Activated CD4-positive, alpha-beta memory T cell treated with anti-CD3 and anti-CD28 coated beads for 36 hours (primary cell): ENCODE results near the gene SLC25A51. TPM values are rescaled to one million over a fixed set of nuclear protein-coding genes. Genes with fewer than 3 reads are reported as not detected.
"Not testable (repeated sequence)": the region's sequence is repeated elsewhere in the genome, so short reads cannot be mapped to it uniquely, and the experiment has no call there.

ENCODE experiments used
- CTCF ChIA-PET: fragments of 350-600 bp; sonication (Branson Sonifier 250); formaldehyde crosslinking; loops from one replicate; lab custom pipeline; 2021; ENCODE audit warnings: antibody characterized with exemption, inconsistent platforms; lab: Charles Lee
- POLR2A ChIA-PET: fragments of 350-600 bp; sonication (Branson Sonifier 250); formaldehyde crosslinking; loops from one replicate; lab custom pipeline; 2021; ENCODE audit warnings: antibody characterized with exemption; lab: Charles Lee
- DNase-seq: peaks from one replicate; pipeline ENCODE4 v3.0.0-alpha.2; 2020
- H3K27ac Mint-ChIP-seq: one replicate; pipeline ENCODE4 v1.8.0; 2021; ENCODE audit warnings: mixed read lengths
- H3K27me3 Mint-ChIP-seq: one replicate; pipeline ENCODE4 v1.8.0; 2021; ENCODE audit warnings: mixed read lengths
- H3K36me3 Mint-ChIP-seq: one replicate; pipeline ENCODE4 v1.8.0; 2021; ENCODE audit warnings: mixed read lengths
- H3K4me1 Mint-ChIP-seq: one replicate; pipeline ENCODE4 v1.8.0; 2021; ENCODE audit warnings: low read depth, mixed read lengths
- H3K4me3 Mint-ChIP-seq: one replicate; pipeline ENCODE4 v1.8.0; 2021; ENCODE audit warnings: mild to moderate bottlenecking, mixed read lengths
- H3K9me3 Mint-ChIP-seq: one replicate; pipeline ENCODE4 v1.8.0; 2021; ENCODE audit warnings: mixed read lengths
- intact Hi-C: fragments of 100-400 bp; cut with micrococcal nuclease; formaldehyde crosslinking; loops from one replicate; pipeline ENCODE4 v1.15.1; 2023
- total RNA-seq, 2 experiments: library from RNA; stranded (reverse); gene quantifications; one replicate each; pipeline ENCODE4 v1.2.3, GENCODE V29; 2021

Gene SLC25A51
- total RNA-seq, 2 experiments from 2014 or later: 24.0 to 25.8 TPM

DNA sequence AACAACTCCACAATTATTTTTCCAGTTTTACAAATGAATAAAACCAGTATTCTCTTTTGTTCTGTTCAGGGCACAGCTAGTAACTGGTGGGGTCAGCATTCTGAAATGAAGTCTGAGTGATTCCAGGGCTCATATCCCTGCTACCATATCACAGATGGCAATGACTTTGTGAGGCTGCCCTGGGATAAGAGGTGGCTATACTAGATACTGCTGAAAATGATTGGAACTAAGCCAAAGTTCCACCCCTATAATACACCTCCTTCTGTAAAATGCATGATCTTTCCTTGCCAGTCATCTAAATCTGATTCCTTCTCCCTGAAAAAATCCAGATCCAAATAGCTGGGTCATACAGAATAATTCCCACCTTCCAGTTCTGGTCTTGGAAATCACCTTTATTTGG is 14.4 kb downstream of the SLC25A51 start:
- CTCF ChIA-PET: no interaction called here
- DNase-seq: no peak
- Mint-ChIP-seq H3K4me1 (peaks cover 5% of the 10 kb centered on the region), H3K27me3 (no peaks in the 10 kb centered on the region), H3K4me3 (no peak overlapping the region), H3K9me3 (no peaks in the 10 kb centered on the region), H3K36me3 (peaks cover 49% of the 10 kb centered on the region), H3K27ac (no peak overlapping the region)
- intact Hi-C loops: no loop called here
- POLR2A ChIA-PET: no interaction called here

GRCh38 chr9:37887977-37888583 is 15.8 kb downstream of the SLC25A51 start:
- H3K9me3 Mint-ChIP-seq, H3K4me1 Mint-ChIP-seq, intact Hi-C loops, CTCF ChIA-PET, H3K4me3 Mint-ChIP-seq, H3K27me3 Mint-ChIP-seq, H3K27ac Mint-ChIP-seq, POLR2A ChIA-PET, DNase-seq: not testable (repeated sequence)
- H3K36me3 Mint-ChIP-seq: peaks cover 38% of the 10 kb centered on the region

DNA sequence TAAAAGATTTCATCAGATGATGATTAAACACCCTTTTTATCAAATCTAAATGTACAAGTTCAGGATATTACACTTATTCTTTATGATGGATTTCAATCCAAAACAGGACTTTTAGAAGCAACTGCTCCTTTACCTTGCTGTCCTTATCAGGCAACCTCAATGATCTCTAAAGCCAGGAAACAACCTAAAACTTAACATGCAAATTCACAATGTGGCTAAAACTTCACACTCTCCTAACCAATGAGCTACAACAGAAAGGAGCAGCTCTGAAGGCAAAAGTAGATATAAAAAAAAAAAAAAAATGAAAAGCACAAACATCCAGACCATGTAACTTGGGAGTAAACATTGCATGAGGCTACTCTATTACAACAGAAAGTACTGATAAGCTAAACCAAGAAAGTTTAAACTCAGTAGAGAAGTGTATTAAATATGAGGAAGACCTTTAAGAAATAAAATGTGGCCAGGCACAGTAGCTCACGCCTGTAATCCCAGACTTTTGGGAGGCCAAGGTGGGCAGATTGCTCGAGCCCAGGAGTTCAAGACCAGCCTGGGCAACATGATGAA is 22.9 kb downstream of the SLC25A51 start:
- CTCF ChIA-PET: no interaction called here
- no peak overlapping the region for H3K4me3 Mint-ChIP-seq
- DNase-seq: no peak
- H3K27me3 Mint-ChIP-seq: no peaks in the 10 kb centered on the region
- POLR2A ChIA-PET: no interaction called here
- intact Hi-C loops: no loop called here
- H3K4me1 Mint-ChIP-seq: peaks cover 6% of the 10 kb centered on the region
- peaks cover 23% of the 10 kb centered on the region for H3K36me3 Mint-ChIP-seq
- H3K9me3 Mint-ChIP-seq: peaks cover 4% of the 10 kb centered on the region
- no peak overlapping the region for H3K27ac Mint-ChIP-seq

GRCh38 chr9:37876376-37876775 is 27.6 kb downstream of the SLC25A51 start:
- H3K27me3 Mint-ChIP-seq: no peaks in the 10 kb centered on the region
- CTCF ChIA-PET: no interaction called here
- no peaks in the 10 kb centered on the region for H3K4me1 Mint-ChIP-seq
- intact Hi-C loops: no loop called here
- no peak overlapping the region for H3K4me3 Mint-ChIP-seq
- POLR2A ChIA-PET: no interaction called here
- H3K36me3 Mint-ChIP-seq: peaks cover 17% of the 10 kb centered on the region
- H3K27ac Mint-ChIP-seq: no peak overlapping the region
- H3K9me3 Mint-ChIP-seq: peaks cover 4% of the 10 kb centered on the region
- no peak for DNase-seq

GRCh38 chr9:37873955-37874354 is 30.0 kb downstream of the SLC25A51 start:
- POLR2A ChIA-PET: no interaction called here
- peaks cover 4% of the 10 kb centered on the region for H3K9me3 Mint-ChIP-seq
- H3K27ac Mint-ChIP-seq: no peak overlapping the region
- no peak for DNase-seq
- H3K4me3 Mint-ChIP-seq: no peak overlapping the region
- H3K4me1 Mint-ChIP-seq: no peaks in the 10 kb centered on the region
- intact Hi-C loops: no loop called here
- no peaks in the 10 kb centered on the region for H3K27me3 Mint-ChIP-seq
- CTCF ChIA-PET: no interaction called here
- peaks cover 10% of the 10 kb centered on the region for H3K36me3 Mint-ChIP-seq

GRCh38 chr9:37870799-37871176 is 33.1 kb downstream of the SLC25A51 start:
- H3K27me3 Mint-ChIP-seq: no peaks in the 10 kb centered on the region
- H3K9me3 Mint-ChIP-seq: no peaks in the 10 kb centered on the region
- no peaks in the 10 kb centered on the region for H3K4me1 Mint-ChIP-seq
- no peak overlapping the region for H3K4me3 Mint-ChIP-seq
- CTCF ChIA-PET: no interaction called here
- H3K36me3 Mint-ChIP-seq: no peaks in the 10 kb centered on the region
- DNase-seq: no peak
- POLR2A ChIA-PET: no interaction called here
- no peak overlapping the region for H3K27ac Mint-ChIP-seq
- intact Hi-C loops: no loop called here

- H3K4me1 Mint-ChIP-seq: no peaks in the 10 kb centered on the region
- intact Hi-C loops: no loop called here
- no peaks in the 10 kb centered on the region for H3K9me3 Mint-ChIP-seq
- H3K36me3 Mint-ChIP-seq: no peaks in the 10 kb centered on the region
- no peak for DNase-seq
- ChIA-PET POLR2A (no interaction called here), CTCF (no interaction called here)
- no peak overlapping the region for H3K27ac Mint-ChIP-seq
- no peak overlapping the region for H3K4me3 Mint-ChIP-seq
- H3K27me3 Mint-ChIP-seq: no peaks in the 10 kb centered on the region
Measured at GRCh38 chr9:37870081-37870798, 33.7 kb downstream of the SLC25A51 start.

- H3K36me3 Mint-ChIP-seq: peaks cover 5% of the 10 kb centered on the region
- ChIA-PET CTCF (no interaction called here), POLR2A (no interaction called here)
- no peaks in the 10 kb centered on the region for H3K4me1 Mint-ChIP-seq
- no peaks in the 10 kb centered on the region for H3K27me3 Mint-ChIP-seq
- H3K9me3 Mint-ChIP-seq: no peaks in the 10 kb centered on the region
- intact Hi-C loops: no loop called here
- no peak for DNase-seq
- H3K4me3 Mint-ChIP-seq: no peak overlapping the region
- no peak overlapping the region for H3K27ac Mint-ChIP-seq
Measured at GRCh38 chr9:37862530-37862929, 41.4 kb downstream of the SLC25A51 start.

- H3K27ac Mint-ChIP-seq: no peak overlapping the region
- no peak for DNase-seq
- H3K4me3 Mint-ChIP-seq: no peak overlapping the region
- intact Hi-C loops: no loop called here
- ChIA-PET POLR2A (no interaction called here), CTCF (interaction anchor here (0.6 kb wide), 1 partner anchor 12 kb away, joined by 3 read pairs; no protein-coding TSS in a partner anchor)
- no peaks in the 10 kb centered on the region for H3K4me1 Mint-ChIP-seq
- H3K9me3 Mint-ChIP-seq: no peaks in the 10 kb centered on the region
- H3K27me3 Mint-ChIP-seq: no peaks in the 10 kb centered on the region
- peaks cover 5% of the 10 kb centered on the region for H3K36me3 Mint-ChIP-seq
Measured at GRCh38 chr9:37859043-37859442, 44.9 kb downstream of the SLC25A51 start.

DNA sequence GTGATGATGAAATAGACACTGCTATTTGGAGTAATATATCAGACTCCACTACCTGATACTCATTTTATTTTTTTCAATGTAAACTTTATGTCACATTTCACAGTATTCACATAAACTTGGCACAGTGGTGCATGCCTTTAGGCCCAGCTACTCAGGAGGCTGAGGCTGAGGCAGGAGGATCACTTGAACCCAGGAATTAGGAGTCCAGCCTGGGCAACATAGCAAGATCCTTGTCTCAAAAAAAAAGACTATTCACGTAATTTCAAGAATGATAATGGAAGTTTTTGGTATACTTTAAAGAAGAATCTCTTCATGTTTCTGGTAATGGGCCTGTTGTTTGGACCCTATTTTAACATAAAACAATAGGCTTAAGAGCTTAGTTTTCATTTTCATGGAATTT is 47.4 kb downstream of the SLC25A51 start:
- intact Hi-C loops: no loop called here
- H3K4me3 Mint-ChIP-seq: no peak overlapping the region
- CTCF ChIA-PET: no interaction called here
- no peaks in the 10 kb centered on the region for H3K9me3 Mint-ChIP-seq
- no peaks in the 10 kb centered on the region for H3K4me1 Mint-ChIP-seq
- H3K36me3 Mint-ChIP-seq: peaks cover 2% of the 10 kb centered on the region
- H3K27me3 Mint-ChIP-seq: no peaks in the 10 kb centered on the region
- DNase-seq: no peak
- no peak overlapping the region for H3K27ac Mint-ChIP-seq
- POLR2A ChIA-PET: no interaction called here

DNA sequence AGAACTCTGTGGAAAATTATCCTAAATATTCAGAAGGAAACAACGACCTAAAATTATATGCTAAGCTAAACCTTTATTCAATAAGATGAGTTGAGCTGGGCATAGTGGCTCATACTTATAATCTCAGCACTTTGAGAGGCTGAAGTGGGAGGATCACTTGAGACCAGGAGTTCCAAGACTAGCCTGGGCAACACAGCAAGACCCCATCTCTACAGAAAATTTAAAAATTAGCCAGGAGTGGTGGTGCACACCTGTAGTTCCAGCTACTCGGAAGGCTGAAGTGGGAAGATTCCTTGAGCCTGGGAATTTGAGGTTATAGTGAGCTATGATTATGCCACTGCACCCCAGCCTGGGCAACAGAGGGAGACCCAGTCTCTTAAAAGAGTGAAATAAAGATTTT is 51.7 kb downstream of the SLC25A51 start:
- Mint-ChIP-seq H3K4me1 (no peaks in the 10 kb centered on the region), H3K27ac (no peak overlapping the region), H3K36me3 (peaks cover 7% of the 10 kb centered on the region), H3K27me3 (no peaks in the 10 kb centered on the region), H3K9me3 (no peaks in the 10 kb centered on the region), H3K4me3 (no peak overlapping the region)
- CTCF ChIA-PET: no interaction called here
- intact Hi-C loops: no loop called here
- no peak for DNase-seq
- POLR2A ChIA-PET: interaction anchor here (1.4 kb wide), 1 partner anchor 52 kb away, joined by 3 read pairs; the partner anchor contains the start of gene DCAF10

- intact Hi-C loops: no loop called here
- H3K9me3 Mint-ChIP-seq: no peaks in the 10 kb centered on the region
- no peak overlapping the region for H3K27ac Mint-ChIP-seq
- peaks cover 15% of the 10 kb centered on the region for H3K36me3 Mint-ChIP-seq
- ChIA-PET POLR2A (no interaction called here), CTCF (interaction anchor here (0.7 to 1.2 kb wide), 2 partner anchors 10 to 93 kb away, joined by 3 read pairs; no protein-coding TSS in a partner anchor)
- DNase-seq: peak; percentile 28
- no peaks in the 10 kb centered on the region for H3K27me3 Mint-ChIP-seq
- H3K4me1 Mint-ChIP-seq: peaks cover 11% of the 10 kb centered on the region
- no peak overlapping the region for H3K4me3 Mint-ChIP-seq
Measured at GRCh38 chr9:37840560-37841194, 63.2 kb downstream of the SLC25A51 start.
